HL-60 (cell line): Measurements from ENCODE around the gene KCNK17.

Source experiments
- GABPA ChIP-seq: IDR thresholded peaks from 2 replicates; pipeline ENCODE4 v1.6.1; 2012; ENCODE audit warnings: low read depth
- POLR2AphosphoS5 ChIP-seq: IDR thresholded peaks from 2 replicates; pipeline ENCODE4 v1.6.1; 2012; ENCODE audit warnings: low read depth
- TF ChIP-seq, protein P1 (sequence below): IDR thresholded peaks from one replicate; pipeline ENCODE4 v1.5.1; 2011; ENCODE audit warnings: low read length, control low read depth, inconsistent platforms; ENCODE audit not compliant: insufficient read depth
- TF ChIP-seq, protein P2 (sequence below): IDR thresholded peaks from 2 replicates; pipeline ENCODE4 v1.6.1; 2012; ENCODE audit warnings: low read depth; ENCODE audit not compliant: insufficient replicate concordance

DNA sequence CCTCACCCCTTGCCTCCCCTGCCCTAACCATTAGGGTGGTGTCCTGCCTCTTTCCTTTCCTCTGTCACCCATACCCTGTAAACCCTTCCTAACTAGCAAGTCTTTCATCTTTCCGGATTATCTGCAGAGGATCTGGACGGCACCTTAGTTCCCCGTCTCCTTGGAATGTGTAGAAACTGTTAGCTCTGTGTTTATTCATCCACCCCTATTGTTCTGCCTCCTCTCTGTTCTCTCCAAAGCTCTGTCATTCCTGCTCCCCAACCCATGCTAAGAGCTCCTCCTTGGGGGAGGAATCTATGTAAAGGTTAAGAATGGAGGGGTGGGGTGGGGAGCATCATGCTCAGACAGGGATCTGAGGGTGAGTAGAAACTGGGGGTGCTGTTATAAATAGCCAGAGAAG is 45.5 kb downstream of the KCNK17 start:
- TF ChIP-seq, protein P1, sequence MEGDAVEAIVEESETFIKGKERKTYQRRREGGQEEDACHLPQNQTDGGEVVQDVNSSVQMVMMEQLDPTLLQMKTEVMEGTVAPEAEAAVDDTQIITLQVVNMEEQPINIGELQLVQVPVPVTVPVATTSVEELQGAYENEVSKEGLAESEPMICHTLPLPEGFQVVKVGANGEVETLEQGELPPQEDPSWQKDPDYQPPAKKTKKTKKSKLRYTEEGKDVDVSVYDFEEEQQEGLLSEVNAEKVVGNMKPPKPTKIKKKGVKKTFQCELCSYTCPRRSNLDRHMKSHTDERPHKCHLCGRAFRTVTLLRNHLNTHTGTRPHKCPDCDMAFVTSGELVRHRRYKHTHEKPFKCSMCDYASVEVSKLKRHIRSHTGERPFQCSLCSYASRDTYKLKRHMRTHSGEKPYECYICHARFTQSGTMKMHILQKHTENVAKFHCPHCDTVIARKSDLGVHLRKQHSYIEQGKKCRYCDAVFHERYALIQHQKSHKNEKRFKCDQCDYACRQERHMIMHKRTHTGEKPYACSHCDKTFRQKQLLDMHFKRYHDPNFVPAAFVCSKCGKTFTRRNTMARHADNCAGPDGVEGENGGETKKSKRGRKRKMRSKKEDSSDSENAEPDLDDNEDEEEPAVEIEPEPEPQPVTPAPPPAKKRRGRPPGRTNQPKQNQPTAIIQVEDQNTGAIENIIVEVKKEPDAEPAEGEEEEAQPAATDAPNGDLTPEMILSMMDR = no peak
- TF ChIP-seq POLR2AphosphoS5 = no peak
- TF ChIP-seq, protein P2, sequence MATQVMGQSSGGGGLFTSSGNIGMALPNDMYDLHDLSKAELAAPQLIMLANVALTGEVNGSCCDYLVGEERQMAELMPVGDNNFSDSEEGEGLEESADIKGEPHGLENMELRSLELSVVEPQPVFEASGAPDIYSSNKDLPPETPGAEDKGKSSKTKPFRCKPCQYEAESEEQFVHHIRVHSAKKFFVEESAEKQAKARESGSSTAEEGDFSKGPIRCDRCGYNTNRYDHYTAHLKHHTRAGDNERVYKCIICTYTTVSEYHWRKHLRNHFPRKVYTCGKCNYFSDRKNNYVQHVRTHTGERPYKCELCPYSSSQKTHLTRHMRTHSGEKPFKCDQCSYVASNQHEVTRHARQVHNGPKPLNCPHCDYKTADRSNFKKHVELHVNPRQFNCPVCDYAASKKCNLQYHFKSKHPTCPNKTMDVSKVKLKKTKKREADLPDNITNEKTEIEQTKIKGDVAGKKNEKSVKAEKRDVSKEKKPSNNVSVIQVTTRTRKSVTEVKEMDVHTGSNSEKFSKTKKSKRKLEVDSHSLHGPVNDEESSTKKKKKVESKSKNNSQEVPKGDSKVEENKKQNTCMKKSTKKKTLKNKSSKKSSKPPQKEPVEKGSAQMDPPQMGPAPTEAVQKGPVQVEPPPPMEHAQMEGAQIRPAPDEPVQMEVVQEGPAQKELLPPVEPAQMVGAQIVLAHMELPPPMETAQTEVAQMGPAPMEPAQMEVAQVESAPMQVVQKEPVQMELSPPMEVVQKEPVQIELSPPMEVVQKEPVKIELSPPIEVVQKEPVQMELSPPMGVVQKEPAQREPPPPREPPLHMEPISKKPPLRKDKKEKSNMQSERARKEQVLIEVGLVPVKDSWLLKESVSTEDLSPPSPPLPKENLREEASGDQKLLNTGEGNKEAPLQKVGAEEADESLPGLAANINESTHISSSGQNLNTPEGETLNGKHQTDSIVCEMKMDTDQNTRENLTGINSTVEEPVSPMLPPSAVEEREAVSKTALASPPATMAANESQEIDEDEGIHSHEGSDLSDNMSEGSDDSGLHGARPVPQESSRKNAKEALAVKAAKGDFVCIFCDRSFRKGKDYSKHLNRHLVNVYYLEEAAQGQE = no peak
- TF ChIP-seq GABPA = no peak
